ENCODE measurements around the gene SUPT7L.
A peak's percentile ranks its signal among the peaks of the same experiment; 100 is the strongest.
"Not testable (repeated sequence)": the region's sequence is repeated elsewhere in the genome, so short reads cannot be mapped to it uniquely, and the experiment has no call there.

The SUPT7L gene

GRCh38 chr2:27628767-27629709 is 34.4 kb downstream of the SUPT7L start, which contains the start of the genes CCDC121 and GPN1:
Gene CCDC121, minus strand, starts transcription at chr2:27629012. Its CDS starts 1,213 bp downstream, at chr2:27627799.
Gene GPN1, plus strand, starts transcription at chr2:27629050. Its CDS starts 9 bp downstream, at chr2:27629059.
- H3K9me3 ChIP-seq (ENCODE audit: insufficient read depth, low read length): no peaks in the 10 kb centered on the region
- H4K20me1 ChIP-seq (ENCODE audit: insufficient read depth, low read length): no peaks in the 10 kb centered on the region
- peaks cover 17% of the 10 kb centered on the region for H3K36me3 ChIP-seq (replicated peaks; ENCODE audit: low read depth, low read length)
- H2AFZ ChIP-seq (ENCODE audit: low read depth, low read length): peak within 1 kb of the TSS; percentile 96
- peak within 1 kb of the TSS; percentile 31; the same call in 1 of the 2 replicates for H3K27ac ChIP-seq (ENCODE audit: low read length)
- peaks cover 15% of the 10 kb centered on the region for H3K4me1 ChIP-seq (ENCODE audit: low read length)
- H3K79me2 ChIP-seq (ENCODE audit: low read length): peaks cover 11% of the 10 kb centered on the region
- no peak for TF ChIP-seq EZH2phosphoT487 (IDR thresholded peaks at IDR 0.05; ENCODE audit: low read depth)
- no peak for TF ChIP-seq CTCF (IDR thresholded peaks at IDR 0.05; ENCODE audit: low read depth, low read length)
- peak within 1 kb of the TSS; percentile 87 for H3K4me3 ChIP-seq (ENCODE audit: low read length)
- H3K4me2 ChIP-seq (ENCODE audit: low read length): peak within 1 kb of the TSS; percentile 92
- H3K27me3 ChIP-seq (ENCODE audit: low read depth, low read length): no peaks in the 10 kb centered on the region
- peak within 1 kb of the TSS; percentile 87 for H3K9ac ChIP-seq (ENCODE audit: low read length)

DNA sequence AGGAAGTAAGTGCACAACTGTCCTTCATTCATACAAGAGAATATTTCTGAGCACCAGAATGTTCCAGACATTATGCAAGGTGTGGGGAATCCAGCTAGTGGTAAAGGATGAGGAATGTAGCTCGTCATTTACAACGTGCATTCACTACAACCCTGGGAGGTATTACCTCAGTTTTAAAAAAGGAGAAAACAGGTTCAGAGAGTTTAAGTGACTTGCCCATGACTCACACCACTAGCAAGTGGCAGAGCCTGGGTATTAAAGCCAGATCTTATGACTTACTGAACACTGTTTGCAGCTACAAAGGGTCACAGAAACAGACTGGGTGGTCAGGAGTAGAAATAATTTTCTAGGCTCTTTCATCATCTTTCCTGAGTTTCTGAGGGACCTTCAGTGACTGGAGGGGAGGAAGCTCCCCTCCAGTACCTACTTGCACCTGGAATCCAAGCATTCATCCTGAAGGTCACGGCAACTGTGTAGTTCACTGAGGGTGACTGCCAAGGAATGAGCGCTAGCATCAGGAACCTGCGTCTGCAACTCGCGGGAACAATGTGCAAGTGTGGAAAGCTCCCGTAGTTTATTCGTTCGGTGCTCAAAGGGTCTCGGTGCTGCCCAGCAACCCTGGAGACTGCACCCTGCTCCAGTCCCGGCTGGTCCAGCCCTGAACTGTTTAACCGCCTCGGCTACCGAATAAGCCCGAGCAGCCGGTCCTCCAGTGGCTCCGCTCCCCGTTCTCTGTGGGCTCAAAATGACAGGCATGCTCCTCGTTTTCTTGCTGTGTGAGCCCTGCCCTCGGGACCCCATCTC is 35.2 kb downstream of the SUPT7L start:
- Histone ChIP-seq H3K4me1 (ENCODE audit: low read length) (peaks cover 20% of the 10 kb centered on the region), H3K4me2 (ENCODE audit: low read length) (peak overlapping the region; percentile 92), H3K9ac (ENCODE audit: low read length) (peak overlapping the region; percentile 87), H3K27ac (ENCODE audit: low read length) (no peak overlapping the region), H3K79me2 (ENCODE audit: low read length) (peaks cover 11% of the 10 kb centered on the region), H3K27me3 (ENCODE audit: low read depth, low read length) (no peaks in the 10 kb centered on the region), H2AFZ (ENCODE audit: low read depth, low read length) (peak overlapping the region; percentile 41; the same call in 1 of the 2 replicates), H4K20me1 (ENCODE audit: insufficient read depth, low read length) (no peaks in the 10 kb centered on the region), H3K9me3 (ENCODE audit: insufficient read depth, low read length) (no peaks in the 10 kb centered on the region), H3K4me3 (ENCODE audit: low read length) (peak overlapping the region; percentile 87), H3K36me3 (replicated peaks; ENCODE audit: low read depth, low read length) (peaks cover 26% of the 10 kb centered on the region)
- no peak for TF ChIP-seq EZH2phosphoT487 (IDR thresholded peaks at IDR 0.05; ENCODE audit: low read depth)
- TF ChIP-seq CTCF (IDR thresholded peaks at IDR 0.05; ENCODE audit: low read depth, low read length): no peak

DNA sequence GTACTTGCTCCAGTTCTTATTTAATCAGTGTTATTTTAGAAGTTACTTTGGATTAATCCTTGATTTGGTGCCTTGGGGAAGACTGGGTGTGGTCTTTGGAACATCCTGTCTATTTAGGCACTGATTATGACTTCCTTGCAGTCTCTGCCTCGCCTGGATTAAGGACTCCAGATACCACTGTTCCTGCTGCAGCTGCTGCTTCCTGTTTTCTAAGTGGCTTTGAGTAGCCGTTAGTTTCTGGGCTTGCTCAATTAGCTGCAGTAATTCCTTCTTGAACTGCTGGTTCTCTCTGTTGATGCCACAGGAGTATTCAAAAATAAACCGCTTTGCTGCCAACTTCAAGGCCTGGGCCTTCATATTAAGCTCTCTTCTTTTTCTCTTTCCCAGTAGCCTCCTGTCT is 36.5 kb downstream of the SUPT7L start:
- Histone ChIP-seq H3K79me2 (ENCODE audit: low read length) (peaks cover 11% of the 10 kb centered on the region), H3K36me3 (replicated peaks; ENCODE audit: low read depth, low read length) (peaks cover 28% of the 10 kb centered on the region), H3K4me1 (ENCODE audit: low read length) (peaks cover 26% of the 10 kb centered on the region)
- not testable (repeated sequence) for H3K4me2 ChIP-seq (ENCODE audit: low read length); H2AFZ ChIP-seq (ENCODE audit: low read depth, low read length); H3K4me3 ChIP-seq (ENCODE audit: low read length); H3K27me3 ChIP-seq (ENCODE audit: low read depth, low read length); H3K9ac ChIP-seq (ENCODE audit: low read length); H4K20me1 ChIP-seq (ENCODE audit: insufficient read depth, low read length); H3K27ac ChIP-seq (ENCODE audit: low read length); H3K9me3 ChIP-seq (ENCODE audit: insufficient read depth, low read length)

DNA sequence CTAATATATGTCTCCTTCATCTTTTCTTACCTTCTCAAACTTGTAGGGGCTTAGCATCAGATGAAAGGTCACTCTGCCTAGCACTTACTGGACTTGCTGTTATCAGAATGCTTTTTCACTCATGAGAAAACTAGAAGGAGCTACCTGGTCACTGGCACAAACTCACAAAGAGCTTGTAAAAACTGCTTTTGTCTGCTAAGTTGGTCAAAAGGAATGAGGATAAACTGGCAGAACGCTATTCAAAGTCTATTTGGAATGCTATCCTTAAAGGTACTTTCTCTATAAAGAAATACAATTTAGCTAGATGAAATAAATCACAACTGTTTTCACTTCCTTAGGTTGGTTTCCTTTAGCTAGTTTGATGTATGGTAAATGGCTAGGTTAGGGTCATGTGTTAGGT is 37.1 kb downstream of the SUPT7L start:
- H3K9ac ChIP-seq (ENCODE audit: low read length); H3K9me3 ChIP-seq (ENCODE audit: insufficient read depth, low read length); H3K27me3 ChIP-seq (ENCODE audit: low read depth, low read length); H2AFZ ChIP-seq (ENCODE audit: low read depth, low read length); H3K4me3 ChIP-seq (ENCODE audit: low read length); H4K20me1 ChIP-seq (ENCODE audit: insufficient read depth, low read length); H3K27ac ChIP-seq (ENCODE audit: low read length); H3K4me2 ChIP-seq (ENCODE audit: low read length): not testable (repeated sequence)
- H3K79me2 ChIP-seq (ENCODE audit: low read length): peaks cover 11% of the 10 kb centered on the region
- peaks cover 29% of the 10 kb centered on the region for H3K36me3 ChIP-seq (replicated peaks; ENCODE audit: low read depth, low read length)
- H3K4me1 ChIP-seq (ENCODE audit: low read length): peaks cover 26% of the 10 kb centered on the region
